ENCODE results near the gene DUS3L.
"Not testable (repeated sequence)": the region's sequence is repeated elsewhere in the genome, so short reads cannot be mapped to it uniquely, and the experiment has no call there.

DUS3L gene

DNA sequence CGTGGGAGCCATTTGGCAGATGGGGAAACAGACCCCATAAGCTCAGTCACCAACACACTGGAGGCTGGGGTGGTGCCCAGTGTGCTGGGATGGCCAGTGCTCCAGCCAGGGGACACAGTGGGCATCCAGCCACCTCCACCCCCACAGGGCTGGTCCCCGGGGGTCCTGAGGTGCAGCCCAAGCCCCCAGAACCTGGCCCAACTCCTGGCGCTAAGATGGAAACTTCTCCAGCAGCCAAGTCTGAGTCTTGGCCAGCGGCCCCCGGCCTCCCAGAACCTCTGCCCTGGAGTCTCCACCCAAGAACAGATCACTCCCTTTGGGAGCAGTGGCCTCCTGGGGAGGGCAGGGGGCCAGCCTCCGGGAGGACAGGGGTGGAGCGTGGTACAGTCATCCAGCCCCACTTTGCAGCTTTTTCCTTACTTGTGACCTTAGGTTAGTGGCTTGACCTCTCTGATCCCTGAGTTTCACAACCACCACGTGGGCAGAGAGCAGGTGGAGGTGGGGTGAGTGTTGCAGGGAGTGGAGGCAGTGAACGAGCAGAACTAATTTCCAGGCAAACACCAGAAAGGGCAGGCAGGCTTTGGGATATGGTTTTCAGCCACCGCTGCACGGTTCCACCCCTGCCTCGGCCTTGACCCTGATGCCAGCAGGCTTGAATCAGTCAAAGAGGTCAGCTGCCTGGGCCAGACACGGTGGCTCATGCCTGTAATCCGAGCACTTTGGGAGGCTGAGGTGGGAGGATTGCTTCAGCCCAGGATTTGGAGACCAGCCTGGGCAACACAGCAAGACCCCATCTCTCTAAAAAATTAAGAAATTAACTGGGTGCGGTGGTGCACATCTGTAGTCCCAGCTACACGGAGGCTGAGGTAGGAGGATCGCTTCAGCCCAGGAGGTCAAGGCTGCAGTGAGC lies 9.7 kb upstream of the DUS3L start:
- no peak for DNase-seq (ENCODE audit: low read depth)

DNA sequence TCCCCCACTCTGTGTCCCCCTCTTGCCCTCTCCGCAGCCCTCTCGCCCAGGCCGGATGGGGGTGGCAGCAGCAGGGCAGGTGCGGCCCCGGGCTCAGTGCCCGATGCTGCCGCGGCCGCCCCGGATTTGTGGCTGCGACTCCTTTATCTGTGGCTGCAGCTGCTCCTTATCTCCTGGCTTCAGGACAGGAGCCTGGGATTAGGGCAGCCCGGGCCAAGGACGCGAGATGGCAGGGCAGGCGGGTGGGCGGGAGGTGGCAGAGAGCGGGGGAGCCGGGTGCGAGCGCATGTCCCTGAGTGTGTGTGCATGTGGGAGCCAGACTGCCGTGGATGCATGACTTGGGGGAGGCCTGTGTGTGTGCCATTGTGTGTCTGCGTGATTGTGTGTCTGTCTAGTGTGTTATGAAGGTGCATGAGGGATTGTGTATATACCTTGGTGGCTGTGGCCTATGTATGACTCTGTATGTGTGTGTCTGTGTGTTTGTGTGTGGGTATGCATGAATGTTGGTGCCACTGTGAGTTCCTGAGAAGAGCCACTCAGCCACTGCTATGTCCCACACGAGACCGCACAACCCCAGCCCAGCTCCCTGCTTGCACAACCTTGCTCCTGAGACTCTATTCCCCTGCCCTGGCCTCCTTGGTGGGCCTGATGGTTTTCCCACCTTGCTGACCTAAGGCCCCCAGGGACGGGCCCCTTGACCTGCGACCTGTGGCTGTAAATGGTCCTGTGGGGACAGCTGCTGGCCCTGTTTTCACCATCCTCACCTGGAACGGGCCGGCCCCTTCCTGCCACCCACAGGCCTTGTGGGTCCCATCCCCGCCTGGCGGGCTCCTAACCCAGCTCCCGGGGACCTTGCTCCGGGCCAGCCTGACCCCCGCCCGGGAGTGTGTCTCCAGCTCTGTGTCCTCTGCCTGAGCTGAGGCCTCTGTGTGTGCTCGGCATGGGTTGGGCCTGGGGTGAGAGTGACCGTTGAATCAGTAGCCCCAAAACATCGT lies 8.6 kb upstream of the DUS3L start:
- DNase-seq (ENCODE audit: low read depth) = no peak

DNA sequence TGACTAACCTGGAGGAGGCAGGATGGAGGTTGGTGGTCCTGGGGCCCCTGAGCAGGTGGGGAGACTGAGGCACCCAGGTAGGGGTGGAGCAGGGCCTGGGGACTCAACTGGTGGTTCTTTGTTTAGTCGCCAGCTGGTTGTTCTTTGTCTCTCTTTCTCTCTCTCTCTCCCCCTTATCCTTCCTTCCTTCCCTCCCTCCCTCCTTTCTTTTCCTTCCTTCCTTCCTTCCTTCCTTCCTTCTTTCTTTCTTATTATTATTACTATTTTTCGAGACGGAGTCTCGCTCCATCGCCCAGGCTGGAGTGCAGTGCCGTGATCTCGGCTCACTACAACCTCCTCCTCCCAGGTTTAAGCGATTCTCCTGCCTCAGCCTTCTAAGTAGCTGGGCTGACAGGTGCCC lies 7.3 kb upstream of the DUS3L start:
- no peak for DNase-seq (ENCODE audit: low read depth)

DNA sequence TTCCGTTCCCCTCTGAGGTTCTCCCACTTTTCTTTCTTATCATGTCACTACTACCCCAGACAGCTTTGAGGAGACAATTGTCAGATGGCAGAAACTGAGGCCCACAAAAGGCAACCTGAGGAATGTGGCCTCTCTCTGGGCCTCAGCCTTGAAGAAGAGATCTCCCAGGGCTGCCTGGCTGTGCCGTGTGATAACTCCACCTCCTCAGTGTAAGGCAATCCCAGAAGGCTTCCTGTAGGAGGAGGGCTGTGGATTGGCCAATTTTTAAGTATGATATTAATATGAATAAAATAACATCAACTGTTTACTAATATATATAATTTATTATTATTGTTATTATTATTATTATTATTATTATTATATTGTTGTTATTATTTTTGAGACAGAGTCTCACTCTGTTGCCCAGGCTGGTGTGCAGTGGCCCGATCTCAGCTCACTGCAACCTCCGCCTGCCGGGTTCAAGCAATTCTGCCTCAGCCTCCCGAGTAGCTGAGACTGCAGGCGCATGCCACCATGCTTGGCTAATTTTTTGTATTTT lies 4.5 kb upstream of the DUS3L start:
- DNase-seq (ENCODE audit: low read depth) = no peak

DNA sequence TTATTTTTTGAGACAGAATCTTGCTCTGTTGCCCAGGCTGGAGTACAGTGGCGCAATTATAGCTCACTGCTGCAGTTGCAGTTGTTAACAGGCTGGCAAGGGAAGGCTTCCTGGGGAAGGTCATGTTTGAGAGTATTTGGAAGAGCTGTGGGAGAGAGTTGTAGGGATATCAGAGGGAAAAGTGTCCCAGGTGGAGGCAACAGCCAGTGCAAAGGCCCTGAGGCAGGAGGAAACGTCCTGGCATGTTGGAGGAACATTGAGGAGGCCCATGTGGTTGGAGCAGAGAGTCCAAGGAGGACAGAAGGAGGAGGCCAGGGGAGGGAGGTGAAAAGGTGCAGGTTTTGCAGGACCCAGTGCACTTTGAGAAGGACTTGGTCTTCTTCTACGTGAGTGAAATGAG lies 2.2 kb upstream of the DUS3L start:
- DNase-seq (ENCODE audit: low read depth) = no peak

DNA sequence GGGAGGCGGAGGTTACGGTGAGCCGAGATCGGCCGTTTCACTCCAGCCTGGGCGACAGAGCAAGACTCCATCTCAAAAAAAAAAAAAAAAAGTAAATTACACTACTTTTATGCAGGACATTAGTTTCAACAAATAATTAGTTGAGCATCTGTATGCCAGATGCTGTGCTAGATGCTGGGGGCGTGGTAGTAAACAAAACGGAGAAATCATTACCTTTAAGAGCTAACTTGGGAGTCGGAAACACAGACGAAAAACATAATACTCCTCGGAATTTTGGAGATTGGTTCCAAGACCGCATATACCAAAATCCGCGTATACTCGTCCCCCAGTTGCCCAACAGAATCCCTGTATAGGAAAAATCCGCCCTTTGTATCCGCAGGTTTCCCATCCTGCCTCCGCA lies 1.3 kb upstream of the DUS3L start:
- DNase-seq (ENCODE audit: low read depth) = no peak

DNA sequence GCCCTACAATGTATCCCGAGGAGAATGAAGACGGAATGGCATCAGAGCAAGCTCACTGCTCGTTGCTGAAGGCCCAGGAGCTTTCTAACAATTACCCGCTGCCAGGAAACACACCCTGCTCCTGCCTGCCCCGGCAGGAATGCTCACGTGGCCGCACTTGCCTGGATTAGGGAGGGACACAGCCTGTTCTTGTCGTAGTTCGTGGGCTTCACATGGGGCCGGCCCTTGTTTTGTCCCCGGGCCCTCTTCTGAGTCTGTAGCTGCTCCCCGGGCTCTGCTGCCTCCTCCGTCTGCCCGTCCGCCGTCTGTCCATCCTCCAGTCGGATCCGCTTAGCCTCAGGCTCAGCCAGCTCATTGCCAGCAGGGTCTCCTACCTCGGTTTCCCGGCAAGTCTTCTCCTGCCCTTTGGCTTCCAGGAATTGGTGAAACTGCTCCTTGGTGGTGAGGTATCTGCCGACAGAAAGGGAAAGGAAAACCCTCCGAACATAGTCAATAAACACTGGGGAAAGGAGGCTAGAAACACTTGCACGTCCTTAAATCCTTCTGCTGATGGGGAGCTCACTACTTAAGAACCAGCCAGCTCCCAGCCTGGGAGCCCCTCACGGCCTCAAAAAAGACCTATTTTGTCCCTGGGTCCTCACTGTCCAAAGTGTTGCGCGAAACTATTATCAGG lies 941 bp downstream of the DUS3L start:
- no peak for DNase-seq (ENCODE audit: low read depth)

DNA sequence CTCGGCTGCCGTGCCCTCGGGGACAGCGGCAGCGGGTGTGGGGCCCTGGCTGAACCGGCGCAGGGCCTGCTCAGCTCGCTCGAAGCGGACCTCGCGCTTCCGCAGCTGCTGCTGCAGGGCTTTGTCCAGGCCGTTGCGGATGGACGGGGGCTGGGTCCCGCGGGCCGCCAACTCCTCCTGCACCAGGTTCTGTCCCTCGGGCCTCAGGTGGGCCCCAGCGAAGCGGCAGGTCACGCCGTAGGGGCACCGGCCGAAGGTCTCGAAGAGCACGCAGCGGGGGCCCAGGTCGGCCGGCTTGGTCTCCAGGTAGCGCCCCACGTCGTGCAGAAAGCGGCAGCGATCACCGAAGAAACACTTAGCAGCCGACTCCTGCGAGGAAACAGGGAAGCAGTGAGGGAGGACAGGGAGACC lies 1.6 kb downstream of the DUS3L start:
- no peak for DNase-seq (ENCODE audit: low read depth)

DNA sequence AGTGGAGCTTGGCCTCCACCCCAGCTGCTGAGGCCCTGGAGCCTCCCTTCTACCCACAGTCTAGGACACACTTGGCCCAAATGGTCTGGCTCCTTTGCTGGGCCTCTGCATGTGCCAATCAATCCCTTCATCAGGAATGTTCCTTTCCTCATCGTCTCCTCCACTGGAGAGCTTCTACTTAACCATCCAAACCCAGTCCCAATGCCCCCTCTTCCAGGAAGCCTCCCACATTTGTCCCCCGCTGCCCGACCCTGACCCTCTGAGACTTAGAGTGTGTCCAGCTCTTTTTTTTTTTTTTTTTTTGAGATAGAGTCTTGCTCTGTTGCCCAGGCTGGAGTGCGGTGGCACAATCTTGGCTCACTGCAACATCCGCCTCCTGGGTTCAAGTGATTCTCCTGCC lies 2.5 kb downstream of the DUS3L start:
- no peak for DNase-seq (ENCODE audit: low read depth)

DNA sequence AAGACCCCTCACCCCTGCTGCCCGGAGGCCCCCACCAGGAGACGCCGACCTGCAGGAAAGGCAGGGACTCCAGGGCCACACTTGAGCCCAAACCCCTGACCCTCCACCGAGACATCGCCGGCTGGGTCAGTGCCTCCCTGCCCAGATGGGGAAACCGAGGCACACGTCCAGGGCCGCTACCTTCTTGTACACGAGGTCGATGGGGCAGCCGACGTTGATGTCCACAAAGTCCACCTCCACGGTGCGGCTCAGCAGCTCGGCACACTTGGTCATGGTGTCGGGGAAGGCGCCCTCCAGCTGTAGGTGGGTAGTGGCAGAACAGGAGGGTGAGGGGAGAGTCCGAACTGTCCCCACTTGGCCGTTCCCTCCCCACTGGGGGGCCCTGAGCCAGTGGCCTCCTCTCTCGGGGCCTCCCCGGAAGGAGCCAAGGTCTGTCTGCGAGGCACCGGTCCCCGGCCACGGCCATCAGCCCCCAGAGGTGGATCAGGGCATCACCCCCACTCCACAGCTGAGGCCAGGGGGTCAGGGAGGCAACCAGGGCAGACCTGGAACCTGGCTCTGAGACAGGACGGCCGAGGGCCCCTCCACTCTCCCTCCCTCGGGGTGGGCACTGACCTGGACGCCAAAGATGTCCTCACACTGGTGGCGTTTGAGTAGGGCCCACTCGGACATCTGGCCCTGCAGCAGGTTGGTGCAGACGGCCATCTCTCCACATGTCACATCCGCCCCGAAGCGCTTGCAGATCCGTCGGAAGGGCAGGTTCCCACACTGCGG lies 3.4 kb downstream of the DUS3L start:
- no peak for DNase-seq (ENCODE audit: low read depth)

DNA sequence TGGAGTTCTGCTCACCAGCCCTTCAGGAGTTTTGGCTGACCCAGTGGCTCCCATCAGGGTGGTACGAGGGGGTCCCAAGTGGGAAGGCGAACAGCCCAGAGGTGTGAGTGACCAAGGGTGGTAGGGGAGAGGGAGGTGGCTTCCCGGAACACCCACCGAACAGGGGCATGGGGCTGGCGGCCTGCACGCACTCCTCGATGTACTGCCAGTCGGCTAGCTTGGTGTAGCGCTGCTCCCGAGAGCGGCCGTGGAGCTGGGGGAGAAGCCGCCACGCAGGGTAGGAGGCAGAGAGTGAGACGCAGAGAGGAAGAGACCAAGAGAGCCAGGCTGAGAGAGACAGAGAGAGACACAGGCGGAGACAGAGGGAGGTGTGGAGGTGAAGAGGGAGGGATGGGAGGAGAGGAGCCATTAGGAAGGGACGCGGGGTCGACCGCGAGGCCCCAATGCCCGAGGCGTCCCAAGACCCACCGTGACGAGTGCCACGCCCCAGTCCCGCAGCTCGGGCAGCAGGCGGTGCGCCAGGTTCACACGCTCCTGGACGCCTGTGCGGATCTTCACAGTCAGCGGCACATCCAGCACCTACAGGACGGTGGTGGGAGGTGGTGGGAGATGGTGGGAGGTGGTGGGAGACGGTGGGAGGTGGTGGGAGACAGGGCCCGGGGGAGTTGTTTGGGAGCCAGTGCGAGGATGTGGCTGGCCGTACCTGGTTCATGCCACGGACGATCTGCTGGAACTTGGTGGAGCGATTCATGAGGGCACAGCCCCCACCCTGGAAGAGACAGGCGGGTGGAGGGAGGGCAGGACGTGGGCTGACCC lies 4.2 kb downstream of the DUS3L start:
- no peak for DNase-seq (ENCODE audit: low read depth)

DNA sequence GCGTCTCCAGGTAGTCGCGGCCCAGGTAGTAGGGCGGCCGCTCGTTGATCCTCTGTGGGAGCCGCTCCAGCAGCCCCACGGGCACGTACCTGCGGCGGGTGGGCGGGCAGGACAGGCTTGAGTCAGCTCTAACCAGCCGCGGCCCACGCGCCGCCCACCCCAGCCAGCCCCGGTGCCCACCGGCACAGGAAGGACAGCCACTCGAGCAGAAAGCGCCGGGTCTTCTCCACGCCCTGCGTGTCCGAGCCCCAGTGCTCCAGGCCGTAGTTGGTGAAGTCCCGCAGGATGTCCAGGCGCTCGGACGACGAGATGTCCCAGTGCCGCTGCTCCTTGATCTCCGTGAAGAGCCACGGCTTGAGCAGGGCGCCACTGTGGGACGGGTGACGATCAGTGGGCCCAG lies 5.5 kb downstream of the DUS3L start:
- no peak for DNase-seq (ENCODE audit: low read depth)

DNA sequence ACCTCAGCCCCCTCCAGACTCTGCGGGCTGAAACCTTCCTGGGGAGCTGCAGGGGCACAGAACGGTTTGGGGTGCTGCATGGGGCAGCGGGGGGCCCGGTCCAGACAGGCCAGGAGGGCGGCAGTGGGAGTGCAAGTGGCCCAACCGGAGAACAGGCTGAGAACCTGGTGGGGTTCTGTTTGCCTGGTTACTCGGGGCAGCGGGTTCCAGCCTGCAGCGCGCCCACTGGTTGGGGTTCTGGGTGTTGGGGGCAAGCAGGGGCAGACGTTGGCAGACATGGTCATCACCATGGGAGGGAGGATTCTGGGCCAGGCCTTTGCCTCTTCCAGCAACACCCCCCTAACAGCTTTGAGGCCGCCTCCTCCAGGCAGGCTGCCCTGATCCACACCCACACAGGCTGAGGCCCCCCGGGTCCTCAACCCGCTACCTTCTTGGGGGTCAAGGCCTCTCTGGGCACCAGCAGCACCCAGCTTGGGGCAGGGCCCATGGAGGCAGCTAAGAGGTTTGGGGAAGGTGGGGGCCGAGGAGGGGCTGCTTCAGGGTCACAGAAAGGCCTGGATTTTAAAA lies 6.3 kb downstream of the DUS3L start, which contains the start of gene PRR22:
Gene PRR22, minus strand, starts transcription at position 166 of the 567 bp plus-strand sequence. Its CDS starts 86 bp downstream, at position 80.
- no peak for DNase-seq (ENCODE audit: low read depth)

DNA sequence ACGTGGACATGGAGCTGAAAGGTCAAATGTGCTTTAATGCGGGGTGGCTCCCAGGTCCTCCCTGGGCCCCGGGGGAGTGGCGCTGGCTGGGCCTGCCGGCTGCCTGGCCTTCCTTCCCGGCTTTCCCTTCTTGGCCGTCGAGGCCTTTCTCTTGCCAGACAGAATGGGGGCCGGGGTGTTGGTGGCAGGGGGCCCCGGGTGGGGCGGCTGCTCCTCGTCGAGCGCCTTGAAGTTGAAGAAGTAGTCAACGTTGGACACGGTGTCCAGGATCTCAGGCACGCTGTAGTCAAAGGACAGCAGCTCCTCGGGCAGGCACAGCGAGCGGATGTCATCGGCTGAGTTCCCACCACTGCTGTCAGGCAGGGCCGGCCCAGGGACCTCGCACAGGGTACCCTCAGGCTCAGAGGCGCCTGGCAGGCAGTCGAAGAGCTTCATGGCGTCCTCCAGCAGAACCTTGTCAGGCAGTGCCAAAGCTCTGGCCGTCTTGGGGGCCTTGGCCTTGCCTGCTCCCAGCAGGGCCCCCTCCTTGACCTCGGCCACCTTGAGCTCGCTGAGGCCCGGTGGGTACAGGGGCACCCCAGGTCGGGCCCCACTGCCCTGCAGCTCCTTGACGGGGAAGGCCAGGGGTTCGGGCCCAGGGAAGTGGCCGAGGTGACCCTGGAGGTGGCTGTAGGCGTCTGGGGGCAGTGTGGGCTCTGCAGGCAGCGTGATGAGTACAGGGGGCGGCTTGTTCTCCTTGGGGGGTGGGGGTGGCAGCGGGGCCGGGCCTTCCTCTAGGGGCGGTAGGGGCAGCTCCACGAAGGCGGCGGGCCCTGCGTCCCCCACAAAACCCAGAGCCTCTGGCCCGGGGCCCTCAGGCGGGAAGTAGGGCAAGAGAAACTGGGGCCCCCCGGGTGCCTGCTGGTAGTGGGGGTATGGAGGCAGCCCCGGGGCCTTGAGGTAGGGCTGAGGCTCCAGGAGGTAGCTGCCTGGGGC lies 7.7 kb downstream of the DUS3L start:
- no peak for DNase-seq (ENCODE audit: low read depth)

DNA sequence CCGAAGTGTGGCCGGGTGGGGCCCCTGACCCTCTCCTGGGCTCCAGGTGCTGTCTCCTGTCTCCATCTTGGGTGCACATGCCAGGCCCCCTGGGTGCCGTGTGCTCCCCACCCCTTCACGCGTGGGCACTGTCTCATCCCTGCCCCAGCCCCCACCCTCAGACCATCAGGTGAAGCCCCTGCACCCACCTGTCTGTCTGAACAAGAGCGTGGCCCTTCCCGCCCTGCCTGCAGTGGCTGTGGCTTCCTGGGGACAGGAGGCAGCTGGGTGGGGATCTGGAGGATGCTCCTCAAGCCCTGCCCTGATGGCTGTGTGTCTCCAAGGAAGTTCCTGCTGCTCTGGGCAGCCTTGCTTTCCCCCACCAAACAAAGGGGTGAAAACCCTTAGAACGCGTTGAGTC lies 8.6 kb downstream of the DUS3L start:
- no peak for DNase-seq (ENCODE audit: low read depth)

DNA sequence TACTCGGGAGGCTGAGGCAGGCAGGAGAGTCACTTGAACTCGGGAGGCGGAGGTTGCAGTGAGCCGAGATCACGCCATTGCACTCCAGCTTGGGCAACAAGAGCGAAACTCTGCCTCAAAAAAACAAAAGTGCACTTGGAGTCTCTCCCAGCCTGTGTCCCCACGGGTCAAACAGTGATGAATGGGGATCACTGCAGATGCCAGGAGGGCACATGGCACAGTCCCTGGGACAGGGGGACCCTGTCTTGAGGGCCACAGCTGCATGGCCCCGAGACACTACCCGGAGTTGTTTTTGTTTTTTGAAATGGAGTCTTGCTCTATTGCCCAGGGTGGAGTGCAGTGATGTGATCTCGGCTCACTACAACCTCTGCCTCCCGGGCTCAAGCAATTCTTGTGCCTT lies 10.0 kb downstream of the DUS3L start:
- not testable (repeated sequence) for DNase-seq (ENCODE audit: low read depth)

DNA sequence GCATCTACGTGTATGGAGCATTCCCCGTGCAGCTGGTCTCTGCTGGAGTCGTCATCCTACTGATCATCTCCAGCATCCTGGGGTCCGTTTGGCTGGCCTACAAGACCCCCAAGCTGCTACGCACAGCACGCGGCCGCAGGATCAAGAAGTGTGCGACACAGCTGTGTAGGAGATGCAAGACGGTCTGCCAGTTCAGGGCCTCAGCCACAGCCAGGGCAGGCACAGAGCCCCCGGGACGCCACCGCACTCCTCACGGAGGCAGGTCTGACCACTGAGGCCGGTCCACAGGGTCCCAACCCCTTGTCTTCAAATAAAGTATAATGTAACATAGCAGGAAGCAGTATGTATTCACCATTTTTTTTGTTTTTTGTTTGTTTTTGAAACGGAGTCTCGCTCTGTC lies 12.6 kb downstream of the DUS3L start:
- DNase-seq (ENCODE audit: low read depth) = no peak

DNA sequence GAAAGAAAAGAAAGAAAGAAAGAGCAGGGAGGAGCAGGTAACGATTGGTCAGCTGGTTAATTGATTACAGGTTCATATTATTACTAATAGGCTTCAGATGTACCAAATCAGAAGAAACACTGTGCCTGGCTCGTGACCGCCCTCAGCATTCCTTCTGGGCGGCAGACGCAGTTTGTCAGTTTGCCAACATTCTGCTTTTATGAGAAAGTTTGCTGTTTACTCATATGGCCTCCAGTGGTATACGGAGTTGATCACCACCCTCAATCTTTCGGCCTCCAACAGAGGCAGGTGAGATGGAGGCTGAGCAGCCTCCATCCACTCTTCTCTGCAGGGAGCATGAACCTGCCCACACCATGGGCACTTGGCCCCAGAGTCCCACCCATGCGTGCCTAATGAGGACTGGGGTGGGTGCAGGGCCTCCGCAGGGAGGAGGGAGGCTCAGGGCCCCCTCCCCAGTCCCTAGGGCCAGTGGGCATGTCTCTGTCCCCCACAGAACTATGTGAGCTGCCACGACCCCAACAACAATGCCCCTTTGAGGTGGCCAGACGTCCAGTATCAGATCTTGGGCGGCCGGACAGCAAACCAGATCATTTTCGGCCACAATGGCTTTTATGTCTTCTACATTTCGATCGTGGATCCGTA lies 15.2 kb downstream of the DUS3L start:
- no peak for DNase-seq (ENCODE audit: low read depth)

All from T follicular helper cell (primary cell).